GM19240 (cell line): ENCODE data around the gene CDC42EP5.

Experiments used
- DNase-seq: peaks from one replicate; pipeline ENCODE4 v3.0.0; 2011; ENCODE audit warnings: low spot score; ENCODE audit not compliant: insufficient read length

CDC42EP5 gene

GRCh38 chr19:54428323-54429175 is 44.5 kb downstream of the CDC42EP5 start:
- no peak for DNase-seq

GRCh38 chr19:54427586-54427985 is 45.5 kb downstream of the CDC42EP5 start:
- DNase-seq, result no peak

DNA sequence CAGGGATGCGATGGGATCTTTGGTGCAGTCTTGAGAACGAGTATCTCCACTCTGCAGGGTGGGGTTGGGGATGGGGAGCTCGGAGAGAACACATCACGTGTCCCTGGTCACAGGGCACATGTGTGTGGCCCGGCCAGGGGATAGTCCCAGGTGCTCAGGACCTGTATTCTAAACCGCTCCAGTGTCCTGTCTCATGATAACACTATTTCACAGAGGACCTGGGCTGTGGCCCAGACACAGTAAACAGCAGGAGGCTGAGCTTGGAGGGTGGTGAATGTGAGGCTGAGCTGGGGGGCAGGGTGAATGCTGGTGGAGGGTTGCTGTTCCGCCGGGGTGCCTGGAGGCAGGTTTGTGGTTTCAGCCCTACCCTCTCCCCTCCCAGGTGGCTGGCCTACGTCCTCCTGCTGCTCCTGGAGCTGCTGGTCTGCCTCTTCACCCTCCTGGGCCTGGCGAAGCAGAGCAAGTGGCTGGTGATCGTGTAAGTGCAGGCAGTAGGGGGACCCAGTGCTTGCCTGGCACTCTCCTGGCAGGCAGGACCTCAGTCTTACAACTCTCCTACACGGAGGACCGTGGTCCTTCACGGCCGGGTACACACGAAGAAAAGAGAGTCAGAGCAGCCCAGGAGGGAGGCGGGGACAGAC is 46.7 kb downstream of the CDC42EP5 start:
- DNase-seq, result no peak

- DNase-seq, result no peak
These were observed 47.7 kb downstream of the CDC42EP5 start for GRCh38 chr19:54425382-54425723.

GRCh38 chr19:54424660-54425381 is 48.3 kb downstream of the CDC42EP5 start:
- no peak for DNase-seq

GRCh38 chr19:54424201-54424600 is 48.9 kb downstream of the CDC42EP5 start:
- DNase-seq, result no peak

DNA sequence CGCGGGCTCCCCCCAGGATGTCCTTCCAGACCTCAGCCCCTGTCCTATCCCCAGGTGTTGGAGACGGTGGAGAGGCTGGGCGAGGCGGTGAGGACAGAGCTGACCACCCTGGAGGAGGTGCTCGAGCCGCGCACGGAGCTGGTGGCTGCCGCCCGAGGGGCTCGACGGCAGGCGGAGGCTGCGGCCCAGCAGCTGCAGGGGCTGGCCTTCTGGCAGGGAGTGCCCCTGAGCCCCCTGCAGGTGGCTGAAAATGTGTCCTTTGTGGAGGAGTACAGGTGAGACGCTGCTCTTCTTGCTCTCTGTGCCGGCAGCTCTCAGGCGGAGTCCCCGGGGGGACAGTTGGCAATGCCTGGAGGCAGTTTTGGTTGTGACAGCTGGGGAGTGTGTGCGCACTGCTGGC is 51.0 kb downstream of the CDC42EP5 start:
- DNase-seq, result no peak

DNA sequence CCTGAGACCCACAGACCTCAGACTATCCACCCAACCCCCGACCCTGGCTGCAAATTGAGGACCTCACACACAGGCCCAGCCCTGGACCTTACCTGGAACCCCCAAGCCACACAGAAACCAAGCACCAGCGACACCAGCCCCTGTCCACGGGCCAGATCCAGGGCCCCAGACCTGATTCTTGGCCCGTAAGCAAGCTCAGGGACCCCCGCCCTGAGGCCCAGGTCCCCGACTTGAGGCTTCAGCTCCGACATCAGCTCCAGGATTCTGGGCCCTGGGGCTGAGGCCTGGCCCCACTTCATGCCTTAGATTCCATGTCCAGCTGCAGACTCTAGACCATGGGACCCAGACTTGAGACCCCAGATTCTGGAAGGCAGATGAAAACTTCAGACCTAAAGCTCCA is 51.6 kb downstream of the CDC42EP5 start:
- no peak for DNase-seq

DNA sequence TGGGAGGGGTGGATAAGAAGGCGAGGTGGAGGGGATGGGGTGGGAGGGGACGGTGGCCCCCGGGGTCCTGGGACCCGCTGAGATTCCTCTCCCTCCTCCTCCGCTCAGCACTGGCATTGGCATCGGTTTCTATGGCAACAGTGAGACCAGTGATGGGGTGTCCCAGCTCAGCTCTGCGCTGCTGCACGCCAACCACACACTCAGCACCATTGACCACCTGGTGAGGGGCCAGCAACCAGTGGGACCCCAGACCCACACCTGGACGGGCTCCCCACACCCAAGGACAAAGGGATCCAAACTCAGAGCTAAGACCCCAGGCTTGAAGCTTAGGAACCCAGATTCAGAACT is 52.0 kb downstream of the CDC42EP5 start:
- DNase-seq, result no peak

DNA sequence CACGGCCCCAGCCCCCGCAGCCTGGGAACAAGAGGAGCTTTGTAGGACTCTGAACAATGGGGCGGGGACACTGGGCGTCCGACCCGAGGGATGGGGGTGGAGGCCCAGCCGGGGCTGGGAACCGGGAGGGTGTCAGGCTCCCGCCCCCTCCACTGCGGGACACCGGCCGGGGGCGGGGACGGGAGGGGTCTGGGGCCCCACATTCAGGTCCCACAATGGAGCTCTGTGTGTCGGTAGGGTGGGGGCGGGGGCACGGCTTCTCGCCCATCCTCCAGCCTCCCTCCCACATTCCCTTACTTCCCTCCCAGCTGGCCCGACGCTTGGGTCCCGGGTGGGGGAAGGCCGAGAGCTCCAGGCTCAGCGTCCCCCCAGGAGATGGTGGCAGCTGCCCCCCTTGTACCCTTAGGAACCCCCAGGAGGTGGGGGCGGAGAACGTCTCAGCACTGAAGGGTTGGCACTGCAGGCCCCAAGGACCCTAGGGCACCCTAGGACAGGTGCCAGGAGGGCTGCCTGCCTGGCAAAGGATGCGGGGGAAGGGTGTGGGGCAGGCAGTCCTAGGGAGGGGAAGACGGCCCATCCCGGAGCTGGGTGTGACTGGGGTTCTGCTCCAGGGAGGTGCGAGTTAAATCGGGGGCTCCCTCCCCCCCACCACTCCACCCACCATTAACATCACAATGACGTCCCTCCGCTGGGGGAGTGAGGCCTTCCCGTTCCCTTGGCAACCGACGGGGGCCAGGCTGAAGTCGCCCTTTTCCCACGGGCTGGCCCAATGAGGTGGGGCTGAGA is 52.5 kb downstream of the CDC42EP5 start:
- no peak for DNase-seq

DNA sequence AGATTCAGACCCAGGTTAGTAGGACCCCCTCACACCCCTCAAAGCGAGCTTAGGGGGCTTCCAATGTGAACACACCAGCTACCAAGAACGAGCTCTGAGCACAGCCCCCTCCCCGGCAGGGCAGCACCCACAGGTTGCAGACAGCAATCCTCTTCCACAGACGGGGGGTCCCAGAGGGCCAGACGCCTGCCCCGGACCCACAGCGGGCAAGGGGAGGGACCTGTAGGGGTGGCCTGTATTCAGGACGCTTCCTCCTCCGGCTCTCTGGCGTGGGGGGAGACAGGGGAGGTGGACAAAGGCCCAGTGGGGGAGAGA is 53.1 kb downstream of the CDC42EP5 start:
- DNase-seq, result no peak

DNA sequence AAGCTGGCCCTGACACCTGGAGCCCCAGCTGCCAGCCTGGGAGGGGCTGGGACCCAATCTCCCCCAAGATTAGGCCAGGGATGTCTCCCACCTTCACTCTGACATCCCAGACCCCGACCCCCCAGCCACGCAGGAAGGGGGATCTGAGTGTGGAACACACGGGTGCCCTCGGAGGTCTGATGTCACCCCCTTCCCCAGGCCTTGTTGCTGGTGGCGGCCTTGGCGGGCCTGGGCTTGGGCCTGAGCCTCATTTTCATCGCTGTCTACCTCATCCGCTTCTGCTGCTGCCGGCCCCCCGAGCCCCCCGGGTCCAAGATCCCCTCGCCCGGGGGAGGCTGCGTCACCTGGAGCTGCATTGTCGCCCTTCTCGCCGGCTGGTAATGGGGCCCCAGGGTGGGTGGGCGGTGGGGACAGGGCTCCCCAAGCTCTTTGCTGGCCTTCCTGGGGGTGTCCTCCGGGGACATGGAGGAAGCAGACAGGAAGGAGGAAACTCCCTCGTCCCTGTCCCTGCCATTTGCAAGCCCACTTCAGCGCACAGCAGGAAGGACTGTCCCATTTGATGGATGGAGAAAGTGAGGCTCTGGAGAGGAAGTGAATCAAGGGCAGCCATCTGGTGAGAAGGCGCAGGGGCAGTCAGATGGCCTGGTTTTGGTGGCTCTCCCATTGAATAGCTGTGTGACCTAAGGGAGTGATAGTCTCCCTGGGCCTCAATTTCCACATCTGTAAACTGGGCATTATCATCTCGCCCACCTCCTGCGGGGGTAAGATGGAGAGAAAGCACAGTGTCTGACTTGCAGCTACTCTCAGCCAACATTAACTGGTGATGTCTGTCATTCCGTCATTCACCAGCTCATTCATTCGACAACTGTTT is 53.9 kb downstream of the CDC42EP5 start:
- no peak for DNase-seq

GRCh38 chr19:54418030-54418929 is 54.8 kb downstream of the CDC42EP5 start:
- peak; percentile 49 for DNase-seq

GRCh38 chr19:54416695-54417491 is 56.2 kb downstream of the CDC42EP5 start:
- no peak for DNase-seq

DNA sequence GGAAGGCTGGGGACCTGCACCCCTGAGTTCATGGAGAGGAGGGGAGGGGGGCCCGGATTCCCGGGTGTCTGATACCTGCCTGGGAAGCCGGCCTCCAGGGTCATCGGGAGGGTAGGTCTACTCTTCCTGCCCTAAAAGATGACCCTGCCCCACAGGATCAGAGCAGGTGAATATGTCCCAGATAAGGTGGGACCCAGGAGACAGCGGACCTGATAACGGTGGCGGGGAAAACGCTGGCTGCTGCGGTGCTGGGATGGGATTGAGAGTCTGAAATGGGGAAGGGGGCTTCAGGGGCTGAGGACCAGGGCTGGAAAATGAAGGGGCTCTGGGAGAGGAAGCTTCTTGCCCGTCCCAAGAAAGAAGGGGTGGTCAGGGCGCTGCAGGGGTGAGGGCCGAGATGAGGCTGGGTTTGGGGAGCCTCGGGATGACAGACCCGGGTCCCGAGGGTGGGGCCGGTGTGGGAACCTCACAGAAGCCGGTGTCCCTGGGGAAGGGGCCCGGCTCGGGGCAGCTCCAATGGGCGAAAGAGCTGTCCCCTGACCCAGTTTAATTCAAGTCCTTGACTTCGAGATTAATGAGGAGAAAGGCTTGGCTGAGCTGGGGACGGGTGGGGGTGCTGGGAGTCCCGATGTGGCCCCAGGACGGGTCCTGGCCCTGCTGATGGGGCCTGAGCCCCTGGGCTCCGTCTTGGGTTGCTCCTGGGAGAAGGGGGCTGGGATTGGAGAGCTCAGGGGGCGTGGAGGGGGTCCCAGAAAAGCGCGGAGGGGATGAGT is 57.0 kb downstream of the CDC42EP5 start:
- DNase-seq, result no peak

DNA sequence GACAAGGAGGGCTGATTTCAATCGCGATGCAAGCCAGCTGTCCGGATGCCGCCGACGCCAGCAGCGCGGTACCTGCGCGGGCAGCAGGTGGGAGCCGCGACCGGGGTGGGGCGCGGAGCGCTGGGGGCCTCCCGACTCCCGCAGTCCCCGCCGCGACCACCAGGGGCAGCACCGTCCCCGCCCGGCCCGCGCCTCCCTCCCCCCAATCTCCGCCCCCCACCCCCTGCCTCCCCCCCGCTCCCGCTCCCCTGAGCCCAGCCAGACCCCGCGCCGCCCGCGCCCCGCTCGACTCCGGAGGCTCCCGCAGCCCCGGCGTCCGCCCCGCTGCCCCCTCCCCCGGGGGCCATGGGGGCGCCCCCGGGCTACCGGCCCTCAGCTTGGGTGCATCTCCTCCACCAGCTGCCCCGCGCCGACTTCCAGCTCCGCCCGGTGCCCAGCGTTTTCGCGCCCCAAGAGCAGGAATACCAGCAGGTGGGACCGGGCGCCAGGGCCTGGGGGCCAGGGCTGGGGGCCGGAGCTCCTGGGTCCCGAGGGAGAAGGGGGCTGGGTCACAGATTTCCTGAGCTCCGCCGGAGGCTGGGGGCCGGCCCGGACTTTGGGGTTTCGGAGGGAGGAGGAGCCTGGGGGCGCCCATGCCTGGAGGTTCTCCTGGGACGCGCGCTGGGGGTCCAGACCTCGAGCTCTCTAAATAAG is 57.7 kb downstream of the CDC42EP5 start, which contains the start of gene TTYH1:
TSS of gene TTYH1 (plus strand) at position 257 of the 693 bp plus-strand sequence. CDS start at position 346, 89 bp downstream.
- no peak for DNase-seq
